Activated naive CD8-positive, alpha-beta T cell treated with anti-CD3 and anti-CD28 coated beads, Interleukin-2, amount 10 ng/mL, durations not matched to agents 7 days and 5 days (primary cell): ENCODE results near the gene ABL2. TPM values are rescaled to one million over a fixed set of nuclear protein-coding genes. Genes with fewer than 3 reads are reported as not detected.
"Not testable (repeated sequence)": the region's sequence is repeated elsewhere in the genome, so short reads cannot be mapped to it uniquely, and the experiment has no call there.

ENCODE experiments used
- ATAC-seq: fragments of 150-1000 bp; cut with Tn5 transposase; one replicate; pipeline ENCODE4 v1.10.0; 2021; ENCODE audit warnings: low read depth, moderate library complexity
- POLR2A ChIA-PET: fragments of 350-600 bp; sonication (Branson Sonifier 250); formaldehyde crosslinking; loops from one replicate; lab custom pipeline; 2021; ENCODE audit warnings: antibody characterized with exemption; lab: Charles Lee
- DNase-seq: peaks from one replicate; pipeline ENCODE4 v3.0.0; 2021
- H3K27ac Mint-ChIP-seq: one replicate; pipeline ENCODE4 v1.8.0; 2022; ENCODE audit warnings: mild to moderate bottlenecking, mixed read lengths
- H3K27me3 Mint-ChIP-seq: one replicate; pipeline ENCODE4 v1.8.0; 2022; ENCODE audit warnings: mild to moderate bottlenecking, moderate library complexity, mixed read lengths
- H3K36me3 Mint-ChIP-seq: one replicate; pipeline ENCODE4 v1.8.0; 2021; ENCODE audit warnings: mild to moderate bottlenecking, mixed read lengths
- H3K4me1 Mint-ChIP-seq: one replicate; pipeline ENCODE4 v1.8.0; 2021; ENCODE audit warnings: mixed read lengths
- H3K4me3 Mint-ChIP-seq: one replicate; pipeline ENCODE4 v1.8.0; 2022; ENCODE audit warnings: mild to moderate bottlenecking, moderate library complexity, mixed read lengths
- H3K9me3 Mint-ChIP-seq: one replicate; pipeline ENCODE4 v1.8.0; 2021; ENCODE audit warnings: mixed read lengths
- total RNA-seq, 2 experiments: library from RNA; stranded (reverse); gene quantifications; one replicate each; pipeline ENCODE4 v1.2.3, GENCODE V29; 2021

ABL2 gene
- total RNA-seq, 2 experiments from 2014 or later, result 9.7 to 11.2 TPM

GRCh38 chr1:179177182-179177581, 52.3 kb downstream of the ABL2 start:
- H3K4me1 Mint-ChIP-seq, result peaks cover 2% of the 10 kb centered on the region
- H3K27ac Mint-ChIP-seq, result no peak overlapping the region
- ATAC-seq (no peak), DNase-seq (no peak)
- no peak overlapping the region for H3K4me3 Mint-ChIP-seq
- H3K9me3 Mint-ChIP-seq, result no peaks in the 10 kb centered on the region
- POLR2A ChIA-PET, result no interaction called here
- no peaks in the 10 kb centered on the region for H3K27me3 Mint-ChIP-seq
- no peaks in the 10 kb centered on the region for H3K36me3 Mint-ChIP-seq

- no peaks in the 10 kb centered on the region for H3K9me3 Mint-ChIP-seq
- no peak for ATAC-seq
Measured at GRCh38 chr1:179175011-179175841, 54.3 kb downstream of the ABL2 start.

GRCh38 chr1:179170468-179170770, 59.1 kb downstream of the ABL2 start:
- H3K4me1 Mint-ChIP-seq, ATAC-seq, DNase-seq, H3K36me3 Mint-ChIP-seq, H3K27me3 Mint-ChIP-seq, H3K9me3 Mint-ChIP-seq, H3K4me3 Mint-ChIP-seq, H3K27ac Mint-ChIP-seq, POLR2A ChIA-PET: not testable (repeated sequence)

More at GRCh38 chr1:179175011-179175841, 54.3 kb downstream of the ABL2 start:
- no peaks in the 10 kb centered on the region for H3K36me3 Mint-ChIP-seq
- no peak overlapping the region for H3K27ac Mint-ChIP-seq
- no peaks in the 10 kb centered on the region for H3K4me1 Mint-ChIP-seq
- H3K4me3 Mint-ChIP-seq, result no peak overlapping the region
- POLR2A ChIA-PET, result no interaction called here
- H3K27me3 Mint-ChIP-seq, result no peaks in the 10 kb centered on the region
- no peak for DNase-seq

GRCh38 chr1:179169616-179170467, 59.6 kb downstream of the ABL2 start:
- ATAC-seq (no peak), DNase-seq (no peak)
- no peak overlapping the region for H3K4me3 Mint-ChIP-seq
- POLR2A ChIA-PET, result no interaction called here
- H3K9me3 Mint-ChIP-seq, result no peaks in the 10 kb centered on the region
- no peak overlapping the region for H3K27ac Mint-ChIP-seq
- H3K36me3 Mint-ChIP-seq, result peaks cover 4% of the 10 kb centered on the region
- no peaks in the 10 kb centered on the region for H3K4me1 Mint-ChIP-seq
- H3K27me3 Mint-ChIP-seq, result no peaks in the 10 kb centered on the region

GRCh38 chr1:179168536-179168935, 60.9 kb downstream of the ABL2 start:
- Mint-ChIP-seq H3K36me3 (peaks cover 4% of the 10 kb centered on the region), H3K27me3 (no peaks in the 10 kb centered on the region), H3K27ac (no peak overlapping the region), H3K9me3 (no peaks in the 10 kb centered on the region), H3K4me3 (no peak overlapping the region), H3K4me1 (no peaks in the 10 kb centered on the region)
- POLR2A ChIA-PET, result no interaction called here
- no peak for DNase-seq
- ATAC-seq, result no peak

- Mint-ChIP-seq H3K27ac (no peak overlapping the region), H3K9me3 (no peaks in the 10 kb centered on the region), H3K27me3 (no peaks in the 10 kb centered on the region), H3K36me3 (peaks cover 4% of the 10 kb centered on the region), H3K4me3 (no peak overlapping the region), H3K4me1 (no peaks in the 10 kb centered on the region)
- DNase-seq (no peak), ATAC-seq (no peak)
- POLR2A ChIA-PET, result no interaction called here
Measured at GRCh38 chr1:179167955-179168354, 61.5 kb downstream of the ABL2 start.

- ATAC-seq, result no peak
- POLR2A ChIA-PET, result no interaction called here
- peaks cover 4% of the 10 kb centered on the region for H3K36me3 Mint-ChIP-seq
- H3K4me1 Mint-ChIP-seq, result no peaks in the 10 kb centered on the region
- H3K27ac Mint-ChIP-seq, result no peak overlapping the region
- DNase-seq, result no peak
- no peak overlapping the region for H3K4me3 Mint-ChIP-seq
- H3K9me3 Mint-ChIP-seq, result no peaks in the 10 kb centered on the region
- no peaks in the 10 kb centered on the region for H3K27me3 Mint-ChIP-seq
Measured at GRCh38 chr1:179167418-179167777, 62.1 kb downstream of the ABL2 start.

- ATAC-seq (no peak), DNase-seq (no peak)
- Mint-ChIP-seq H3K9me3 (no peaks in the 10 kb centered on the region), H3K27me3 (no peaks in the 10 kb centered on the region), H3K36me3 (peaks cover 6% of the 10 kb centered on the region), H3K4me1 (no peaks in the 10 kb centered on the region), H3K27ac (no peak overlapping the region), H3K4me3 (no peak overlapping the region)
- POLR2A ChIA-PET, result no interaction called here
Measured at GRCh38 chr1:179166663-179167417, 62.6 kb downstream of the ABL2 start.

- no peak for DNase-seq
- no peaks in the 10 kb centered on the region for H3K4me1 Mint-ChIP-seq
- no peak overlapping the region for H3K27ac Mint-ChIP-seq
- H3K9me3 Mint-ChIP-seq, result no peaks in the 10 kb centered on the region
- ATAC-seq, result no peak
- peaks cover 5% of the 10 kb centered on the region for H3K36me3 Mint-ChIP-seq
- no peaks in the 10 kb centered on the region for H3K27me3 Mint-ChIP-seq
- POLR2A ChIA-PET, result no interaction called here
- no peak overlapping the region for H3K4me3 Mint-ChIP-seq
Measured at GRCh38 chr1:179164494-179164893, 65.0 kb downstream of the ABL2 start.

GRCh38 chr1:179156708-179157107, 72.8 kb downstream of the ABL2 start:
- no peaks in the 10 kb centered on the region for H3K27me3 Mint-ChIP-seq
- H3K4me1 Mint-ChIP-seq, result peaks cover 4% of the 10 kb centered on the region
- POLR2A ChIA-PET, result no interaction called here
- no peaks in the 10 kb centered on the region for H3K9me3 Mint-ChIP-seq
- H3K4me3 Mint-ChIP-seq, result no peak overlapping the region
- ATAC-seq, result no peak
- peaks cover 4% of the 10 kb centered on the region for H3K36me3 Mint-ChIP-seq
- DNase-seq, result no peak
- no peak overlapping the region for H3K27ac Mint-ChIP-seq

GRCh38 chr1:179156026-179156425, 73.5 kb downstream of the ABL2 start:
- POLR2A ChIA-PET, result no interaction called here
- DNase-seq, result no peak
- H3K9me3 Mint-ChIP-seq, result peaks cover 1% of the 10 kb centered on the region
- no peaks in the 10 kb centered on the region for H3K27me3 Mint-ChIP-seq
- no peak overlapping the region for H3K27ac Mint-ChIP-seq
- peaks cover 4% of the 10 kb centered on the region for H3K4me1 Mint-ChIP-seq
- H3K4me3 Mint-ChIP-seq, result no peak overlapping the region
- H3K36me3 Mint-ChIP-seq, result peaks cover 5% of the 10 kb centered on the region
- no peak for ATAC-seq

- DNase-seq (no peak), ATAC-seq (no peak)
- no peak overlapping the region for H3K4me3 Mint-ChIP-seq
- peaks cover 1% of the 10 kb centered on the region for H3K9me3 Mint-ChIP-seq
- H3K36me3 Mint-ChIP-seq, result peaks cover 9% of the 10 kb centered on the region
- H3K27ac Mint-ChIP-seq, result no peak overlapping the region
- no peaks in the 10 kb centered on the region for H3K27me3 Mint-ChIP-seq
- peaks cover 4% of the 10 kb centered on the region for H3K4me1 Mint-ChIP-seq
- POLR2A ChIA-PET, result no interaction called here
Measured at GRCh38 chr1:179155615-179156014, 73.9 kb downstream of the ABL2 start.

GRCh38 chr1:179154437-179154836, 75.0 kb downstream of the ABL2 start:
- Mint-ChIP-seq H3K4me3 (no peak overlapping the region), H3K36me3 (peaks cover 13% of the 10 kb centered on the region), H3K4me1 (peaks cover 4% of the 10 kb centered on the region), H3K9me3 (peaks cover 1% of the 10 kb centered on the region), H3K27ac (no peak overlapping the region), H3K27me3 (no peaks in the 10 kb centered on the region)
- POLR2A ChIA-PET, result no interaction called here
- DNase-seq (no peak), ATAC-seq (no peak)
